ENCODE results near the gene SRM.

SRM gene

DNA sequence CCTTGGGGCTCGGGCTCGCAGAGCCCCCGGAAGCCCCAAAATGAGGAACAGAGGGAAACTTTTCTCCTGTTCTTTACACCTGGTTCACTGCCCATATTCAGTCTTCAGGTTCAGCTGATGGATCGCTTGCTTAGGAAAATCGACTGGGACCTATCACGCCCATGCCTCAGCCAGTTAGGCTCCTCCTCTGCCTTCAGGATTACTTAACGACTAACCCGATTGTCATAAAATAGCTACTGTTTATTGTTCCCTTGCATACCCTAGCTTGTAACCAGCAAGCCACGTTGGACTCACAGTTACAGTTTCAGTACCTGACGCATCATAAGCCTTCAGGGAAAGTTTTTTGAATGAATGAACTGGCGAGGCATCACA lies 46.7 kb downstream of the SRM start:
- no peak for DNase-seq (ENCODE audit: low read depth)

DNA sequence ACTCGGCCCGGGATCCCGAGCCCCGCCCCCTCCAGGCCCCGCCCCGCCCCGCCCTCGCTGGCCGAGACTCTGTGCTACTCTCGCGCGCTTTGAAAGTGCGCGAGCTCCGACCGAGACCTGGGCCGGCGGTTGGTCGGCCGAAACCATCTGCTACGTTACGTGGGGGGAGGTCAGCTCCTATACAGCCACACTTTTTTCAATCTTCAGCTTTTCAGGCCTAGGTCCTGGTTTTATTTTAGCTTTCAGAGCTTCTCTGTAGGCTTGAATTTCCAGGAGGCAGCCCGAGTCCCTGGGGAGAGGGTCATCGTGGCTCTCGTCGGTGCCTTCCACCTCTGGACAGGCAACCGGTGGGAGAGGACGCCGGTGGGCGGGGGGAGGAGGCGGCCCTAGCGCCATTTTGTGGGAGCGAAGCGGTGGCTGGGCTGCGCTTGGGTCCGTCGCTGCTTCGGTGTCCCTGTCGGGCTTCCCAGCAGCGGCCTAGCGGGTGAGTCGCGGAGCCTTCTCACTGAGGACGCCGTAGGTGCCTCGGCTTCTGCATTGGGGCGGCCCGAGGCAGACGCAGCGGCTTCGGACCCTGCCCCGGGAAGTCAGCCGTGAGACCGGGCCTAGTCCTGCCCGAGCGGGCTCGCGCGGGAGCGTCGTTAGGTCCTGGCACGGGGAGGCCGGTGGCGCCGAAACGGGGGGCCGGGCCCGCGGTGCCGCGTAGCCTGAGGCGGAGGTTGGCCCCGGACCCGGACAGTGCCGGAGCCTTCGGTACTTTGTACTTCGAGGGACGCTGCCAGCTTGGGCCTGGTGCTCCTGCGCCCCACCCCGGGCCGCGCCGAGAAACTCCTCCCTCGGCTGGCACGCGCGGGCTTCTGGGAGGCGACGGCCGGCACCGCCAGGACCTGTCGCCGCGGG lies 47.3 kb downstream of the SRM start, which contains the start of gene TARDBP:
Gene TARDBP (plus strand): TSS at position 395 of the 900 bp plus-strand sequence. CDS start 1,074 bp downstream, outside the sequence.
- DNase-seq (ENCODE audit: low read depth) = peak; percentile 35

All from non-pigmented ciliary epithelial cell (primary cell).